ENCODE measurements around the gene IFNAR1.
A peak's percentile ranks its signal among the peaks of the same experiment; 100 is the strongest.

Gene IFNAR1

DNA sequence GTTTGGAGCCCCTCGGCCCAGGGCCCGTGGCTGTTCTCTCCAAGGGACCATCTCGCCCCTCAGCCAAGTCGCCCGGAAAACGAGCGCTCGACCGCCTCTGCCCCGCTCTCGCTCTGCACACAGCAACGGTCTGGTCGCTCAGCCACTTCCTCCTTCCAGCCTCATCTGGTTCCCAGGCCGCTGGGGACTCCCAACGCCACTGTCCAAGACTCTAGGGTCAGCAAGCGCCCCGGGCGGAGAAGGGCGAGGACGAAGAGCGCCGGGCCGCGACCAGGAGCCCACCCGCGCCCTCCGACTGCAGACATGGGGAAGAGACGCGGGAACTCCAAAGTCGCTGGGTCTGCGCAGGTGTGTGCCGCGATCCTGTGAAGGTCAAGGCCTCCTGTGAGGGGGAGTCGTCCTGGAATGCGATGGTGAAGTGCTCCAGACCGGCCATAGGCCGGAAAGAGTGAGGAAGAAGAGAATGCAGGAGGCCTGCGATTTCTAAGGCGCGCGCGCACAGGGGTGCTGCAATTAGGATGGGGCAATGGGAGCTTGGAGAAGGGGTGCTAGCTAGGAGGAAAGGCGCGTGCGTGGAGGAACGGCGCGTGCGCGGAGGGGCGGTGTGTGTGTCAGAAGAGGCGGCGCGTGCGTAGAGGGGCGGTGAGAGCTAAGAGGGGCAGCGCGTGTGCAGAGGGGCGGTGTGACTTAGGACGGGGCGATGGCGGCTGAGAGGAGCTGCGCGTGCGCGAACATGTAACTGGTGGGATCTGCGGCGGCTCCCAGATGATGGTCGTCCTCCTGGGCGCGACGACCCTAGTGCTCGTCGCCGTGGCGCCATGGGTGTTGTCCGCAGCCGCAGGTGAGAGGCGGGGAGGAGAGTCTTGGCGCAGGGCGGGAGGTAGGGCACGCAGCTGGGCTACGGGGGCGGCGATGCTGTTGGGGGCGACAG, at the start of gene IFNAR1:
IFNAR1 (plus strand) TSS at position 680 of the 931 bp plus-strand sequence; CDS start at position 766, 86 bp downstream.
- H3K4me3 ChIP-seq (ENCODE audit: low read depth, low read length): peak within 1 kb of the TSS; percentile 75
- H3K9ac ChIP-seq (ENCODE audit: low read depth, low read length): peak within 1 kb of the TSS; percentile 72
- H3K27ac ChIP-seq (ENCODE audit: low read depth, low read length): peak within 1 kb of the TSS; percentile 94

DNA sequence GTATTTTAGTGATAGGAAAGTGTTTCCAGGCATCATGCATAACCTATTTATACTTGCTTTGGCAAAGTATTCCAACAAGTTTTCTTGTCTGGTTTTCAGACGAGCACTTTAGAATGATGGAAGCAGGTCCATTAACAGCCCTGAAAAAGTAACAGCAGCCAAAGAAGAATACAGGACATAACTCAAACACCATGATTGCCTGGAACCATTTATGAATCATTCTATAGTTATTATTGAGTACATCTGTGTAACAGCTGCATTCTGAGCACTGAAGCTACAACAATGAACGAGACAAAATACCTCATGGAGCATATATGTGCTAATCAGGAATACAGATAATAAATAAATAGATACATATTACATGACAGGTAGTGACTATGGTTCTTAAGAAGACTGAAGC, 46.0 kb upstream of the IFNAR1 start:
- Histone ChIP-seq H3K4me3 (ENCODE audit: low read depth, low read length) (no peak overlapping the region), H3K27ac (ENCODE audit: low read depth, low read length) (no peak overlapping the region), H3K4me1 (ENCODE audit: control insufficient read depth, insufficient read depth, low read length) (no peaks in the 10 kb centered on the region), H3K36me3 (ENCODE audit: control insufficient read depth, insufficient read depth, low read length) (no peaks in the 10 kb centered on the region), H3K9ac (ENCODE audit: low read depth, low read length) (no peak overlapping the region), H3K9me3 (ENCODE audit: control insufficient read depth, insufficient read depth, low read length) (no peaks in the 10 kb centered on the region), H3K27me3 (ENCODE audit: control insufficient read depth, insufficient read depth, low read length) (no peaks in the 10 kb centered on the region)

More for the DNA sequence above, at the start of gene IFNAR1:
- Histone ChIP-seq H3K27me3 (ENCODE audit: control insufficient read depth, insufficient read depth, low read length) (no peaks in the 10 kb centered on the region), H3K36me3 (ENCODE audit: control insufficient read depth, insufficient read depth, low read length) (no peaks in the 10 kb centered on the region), H3K9me3 (ENCODE audit: control insufficient read depth, insufficient read depth, low read length) (no peaks in the 10 kb centered on the region; the same call in 1 of the 2 replicates), H3K4me1 (ENCODE audit: control insufficient read depth, insufficient read depth, low read length) (0 out of 2 replicates have a peak, but pooled peaks cover 4% of the 10 kb centered on the region)

DNA sequence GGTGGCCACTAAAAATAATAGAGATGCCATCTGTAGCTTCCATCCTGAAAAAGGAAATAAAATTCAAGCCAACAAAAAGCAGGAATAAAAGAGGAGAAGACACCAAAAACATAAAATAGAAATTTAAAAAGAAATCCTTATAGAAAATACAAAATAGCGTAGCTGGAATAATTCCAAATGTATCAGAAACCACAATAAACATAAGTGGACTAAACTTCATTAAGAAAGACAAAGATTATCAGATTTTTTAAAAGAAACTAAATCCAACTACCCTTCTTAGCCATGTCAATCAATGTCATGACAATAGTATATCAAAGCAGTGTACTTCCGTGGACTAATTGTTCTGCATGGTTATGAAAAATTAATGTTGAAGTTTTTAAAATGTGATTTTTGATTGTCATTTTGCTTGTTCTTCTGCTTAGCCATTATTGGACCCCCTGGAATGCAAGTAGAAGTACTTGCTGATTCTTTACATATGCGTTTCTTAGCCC, 45.4 kb upstream of the IFNAR1 start:
- Histone ChIP-seq H3K4me1 (ENCODE audit: control insufficient read depth, insufficient read depth, low read length) (no peaks in the 10 kb centered on the region), H3K27ac (ENCODE audit: low read depth, low read length) (no peak overlapping the region), H3K9ac (ENCODE audit: low read depth, low read length) (no peak overlapping the region), H3K9me3 (ENCODE audit: control insufficient read depth, insufficient read depth, low read length) (no peaks in the 10 kb centered on the region), H3K4me3 (ENCODE audit: low read depth, low read length) (no peak overlapping the region), H3K27me3 (ENCODE audit: control insufficient read depth, insufficient read depth, low read length) (no peaks in the 10 kb centered on the region), H3K36me3 (ENCODE audit: control insufficient read depth, insufficient read depth, low read length) (no peaks in the 10 kb centered on the region)

DNA sequence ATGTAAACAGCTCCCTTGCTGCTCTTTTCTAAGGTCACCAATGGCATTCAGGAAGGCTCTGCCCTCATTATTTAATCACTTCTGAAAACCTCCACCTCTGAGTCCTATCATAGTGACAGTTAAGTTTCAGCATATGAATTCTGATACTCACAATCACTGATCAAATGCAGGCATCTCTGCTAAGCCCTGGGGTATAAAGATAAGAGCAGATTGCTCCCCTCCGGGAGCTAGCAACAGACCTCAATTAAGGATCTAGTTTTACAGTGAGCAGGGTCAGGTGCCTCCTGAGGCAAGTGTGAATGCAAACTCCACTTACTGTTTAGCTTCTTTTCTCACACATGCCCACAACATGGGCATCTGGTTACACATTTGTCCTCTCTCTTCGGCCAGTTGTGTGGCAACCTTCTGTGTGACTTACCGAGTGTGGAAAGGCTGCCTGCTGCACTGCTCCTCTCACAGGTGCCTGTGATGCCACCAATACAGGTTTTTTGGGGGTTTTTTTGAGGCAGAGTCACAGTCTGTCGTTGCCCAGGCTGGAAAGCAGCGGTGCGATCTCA, 43.6 kb upstream of the IFNAR1 start:
- H3K27ac ChIP-seq (ENCODE audit: low read depth, low read length): no peak overlapping the region
- H3K4me3 ChIP-seq (ENCODE audit: low read depth, low read length): no peak overlapping the region
- H3K27me3 ChIP-seq (ENCODE audit: control insufficient read depth, insufficient read depth, low read length): no peaks in the 10 kb centered on the region
- H3K9me3 ChIP-seq (ENCODE audit: control insufficient read depth, insufficient read depth, low read length): no peaks in the 10 kb centered on the region
- no peak overlapping the region for H3K9ac ChIP-seq (ENCODE audit: low read depth, low read length)
- no peaks in the 10 kb centered on the region for H3K4me1 ChIP-seq (ENCODE audit: control insufficient read depth, insufficient read depth, low read length)
- H3K36me3 ChIP-seq (ENCODE audit: control insufficient read depth, insufficient read depth, low read length): no peaks in the 10 kb centered on the region

DNA sequence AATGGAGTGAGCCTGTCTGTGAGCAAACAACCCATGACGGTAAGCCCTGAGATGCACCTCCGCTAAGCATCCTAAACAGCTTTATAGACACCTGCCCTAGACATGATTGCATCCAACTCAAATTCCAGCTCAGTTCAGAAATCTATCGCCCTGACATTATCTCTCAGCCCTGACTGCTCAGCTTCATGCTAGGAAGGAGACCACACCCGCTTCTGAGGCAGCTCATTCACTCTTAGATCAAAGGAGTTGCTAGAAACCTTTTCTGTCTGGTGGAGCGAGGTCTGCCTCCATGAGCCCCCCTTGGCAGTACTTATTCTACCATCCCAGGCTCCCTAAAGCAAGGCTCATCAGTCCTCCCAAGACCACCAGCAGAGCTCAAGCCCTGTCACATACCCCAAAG, 41.6 kb upstream of the IFNAR1 start:
- Histone ChIP-seq H3K36me3 (ENCODE audit: control insufficient read depth, insufficient read depth, low read length) (no peaks in the 10 kb centered on the region), H3K9me3 (ENCODE audit: control insufficient read depth, insufficient read depth, low read length) (no peaks in the 10 kb centered on the region), H3K4me3 (ENCODE audit: low read depth, low read length) (no peak overlapping the region)

DNA sequence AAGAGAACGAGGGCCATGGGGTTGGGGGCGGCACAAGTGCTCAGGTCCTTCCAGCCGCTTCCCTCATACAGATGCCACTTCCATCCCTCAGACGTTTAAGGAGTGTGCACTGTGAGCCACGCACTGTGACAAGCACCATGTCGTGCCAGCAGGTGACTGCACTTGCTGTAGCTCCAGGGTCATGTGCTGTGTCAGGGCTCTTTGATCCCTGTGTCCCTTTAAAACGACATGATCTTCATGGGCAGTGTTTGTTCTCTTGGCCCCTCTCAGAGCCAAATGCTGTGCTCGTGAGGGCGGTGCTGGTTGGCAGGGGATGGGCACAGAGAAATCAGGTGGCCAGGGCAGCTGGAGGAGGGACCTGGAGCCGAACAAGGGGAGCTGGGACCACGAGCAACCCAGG, 38.7 kb upstream of the IFNAR1 start:
- H3K4me1 ChIP-seq (ENCODE audit: control insufficient read depth, insufficient read depth, low read length): no peaks in the 10 kb centered on the region
- H3K9me3 ChIP-seq (ENCODE audit: control insufficient read depth, insufficient read depth, low read length): no peaks in the 10 kb centered on the region
- no peak overlapping the region for H3K27ac ChIP-seq (ENCODE audit: low read depth, low read length)
- H3K27me3 ChIP-seq (ENCODE audit: control insufficient read depth, insufficient read depth, low read length): no peaks in the 10 kb centered on the region
- no peak overlapping the region for H3K9ac ChIP-seq (ENCODE audit: low read depth, low read length)
- H3K4me3 ChIP-seq (ENCODE audit: low read depth, low read length): no peak overlapping the region
- no peaks in the 10 kb centered on the region for H3K36me3 ChIP-seq (ENCODE audit: control insufficient read depth, insufficient read depth, low read length)

More for the DNA sequence above, 41.6 kb upstream of the IFNAR1 start:
- Histone ChIP-seq H3K9ac (ENCODE audit: low read depth, low read length) (no peak overlapping the region), H3K27me3 (ENCODE audit: control insufficient read depth, insufficient read depth, low read length) (no peaks in the 10 kb centered on the region), H3K4me1 (ENCODE audit: control insufficient read depth, insufficient read depth, low read length) (no peaks in the 10 kb centered on the region), H3K27ac (ENCODE audit: low read depth, low read length) (no peak overlapping the region)

DNA sequence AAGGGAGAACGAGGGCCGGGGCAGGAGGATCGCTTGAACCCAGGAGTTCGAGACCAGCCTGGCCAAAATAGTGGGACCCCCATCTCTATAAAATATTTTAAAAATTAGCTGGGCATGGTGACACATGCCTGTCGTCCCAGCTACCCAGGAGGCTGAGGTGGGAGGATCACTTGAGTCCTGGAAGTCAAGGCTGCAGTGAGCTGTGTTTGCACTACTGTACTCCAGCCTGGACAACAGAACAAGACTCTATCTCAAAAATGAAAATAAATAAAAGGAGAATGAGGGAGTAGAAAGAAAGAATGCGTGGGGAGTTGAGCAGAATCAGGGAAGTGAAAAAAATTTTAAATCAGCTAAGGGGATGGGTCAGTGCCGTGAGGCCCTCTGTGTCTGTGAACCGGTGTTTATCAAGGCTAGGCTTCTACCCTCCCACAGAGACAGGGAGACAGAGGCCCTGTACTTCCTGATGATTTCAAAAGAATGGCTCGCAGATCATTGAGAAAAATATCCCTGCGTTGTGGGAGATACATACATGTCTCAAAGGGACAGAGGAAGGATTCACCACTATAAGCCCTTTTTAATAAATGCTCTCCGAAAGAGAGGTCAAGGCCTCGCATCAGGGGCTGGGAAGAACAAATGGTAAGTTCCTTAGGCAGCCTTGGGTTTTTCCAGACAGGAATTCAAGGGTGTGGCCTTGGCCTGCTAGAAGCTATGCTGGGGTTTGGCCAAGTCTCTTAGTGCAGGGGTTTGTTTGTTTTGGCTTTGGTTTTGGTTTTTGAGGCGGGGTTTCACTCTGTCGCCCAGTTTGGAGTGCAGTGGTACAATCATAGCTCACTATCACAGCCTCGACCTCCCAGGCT, 37.9 kb upstream of the IFNAR1 start:
- Histone ChIP-seq H3K36me3 (ENCODE audit: control insufficient read depth, insufficient read depth, low read length) (no peaks in the 10 kb centered on the region), H3K27ac (ENCODE audit: low read depth, low read length) (no peak overlapping the region)

DNA sequence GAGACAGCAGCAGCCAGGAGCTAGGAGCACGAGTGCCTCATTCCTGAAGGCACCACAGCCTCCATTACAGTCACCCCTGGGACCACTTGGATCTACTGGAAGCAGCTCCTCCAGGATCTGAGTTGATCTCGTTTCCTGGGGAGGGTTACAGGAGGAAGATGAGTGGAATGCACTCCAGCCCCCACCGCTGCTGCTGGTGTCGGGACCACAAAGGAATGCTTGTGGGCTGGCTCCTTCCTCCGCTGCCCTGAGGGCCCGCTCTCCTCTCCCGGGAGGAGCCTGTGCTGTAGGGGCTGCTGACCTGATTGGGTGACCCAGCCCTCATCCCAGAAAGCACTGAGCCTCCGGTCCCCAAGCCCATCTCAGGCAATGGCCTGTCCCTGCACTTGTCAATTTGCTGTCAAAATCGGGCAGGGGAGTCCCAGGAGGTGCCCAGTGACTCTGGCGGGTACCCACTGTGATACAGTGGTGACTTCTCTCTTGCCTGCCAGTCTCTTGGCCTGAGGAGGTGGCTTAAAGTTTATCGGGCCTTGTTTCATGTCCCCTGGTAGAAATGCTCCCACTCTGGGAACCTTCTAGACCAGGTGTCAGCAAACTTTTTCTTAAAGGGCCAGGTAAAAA, 35.5 kb upstream of the IFNAR1 start:
- Histone ChIP-seq H3K4me1 (ENCODE audit: control insufficient read depth, insufficient read depth, low read length) (no peaks in the 10 kb centered on the region), H3K27ac (ENCODE audit: low read depth, low read length) (no peak overlapping the region), H3K9me3 (ENCODE audit: control insufficient read depth, insufficient read depth, low read length) (no peaks in the 10 kb centered on the region), H3K9ac (ENCODE audit: low read depth, low read length) (no peak overlapping the region), H3K36me3 (ENCODE audit: control insufficient read depth, insufficient read depth, low read length) (no peaks in the 10 kb centered on the region), H3K4me3 (ENCODE audit: low read depth, low read length) (no peak overlapping the region), H3K27me3 (ENCODE audit: control insufficient read depth, insufficient read depth, low read length) (no peaks in the 10 kb centered on the region)

More for the DNA sequence above, 37.9 kb upstream of the IFNAR1 start:
- H3K4me1 ChIP-seq (ENCODE audit: control insufficient read depth, insufficient read depth, low read length): no peaks in the 10 kb centered on the region
- H3K27me3 ChIP-seq (ENCODE audit: control insufficient read depth, insufficient read depth, low read length): no peaks in the 10 kb centered on the region
- H3K9ac ChIP-seq (ENCODE audit: low read depth, low read length): no peak overlapping the region
- no peak overlapping the region for H3K4me3 ChIP-seq (ENCODE audit: low read depth, low read length)
- no peaks in the 10 kb centered on the region for H3K9me3 ChIP-seq (ENCODE audit: control insufficient read depth, insufficient read depth, low read length)

DNA sequence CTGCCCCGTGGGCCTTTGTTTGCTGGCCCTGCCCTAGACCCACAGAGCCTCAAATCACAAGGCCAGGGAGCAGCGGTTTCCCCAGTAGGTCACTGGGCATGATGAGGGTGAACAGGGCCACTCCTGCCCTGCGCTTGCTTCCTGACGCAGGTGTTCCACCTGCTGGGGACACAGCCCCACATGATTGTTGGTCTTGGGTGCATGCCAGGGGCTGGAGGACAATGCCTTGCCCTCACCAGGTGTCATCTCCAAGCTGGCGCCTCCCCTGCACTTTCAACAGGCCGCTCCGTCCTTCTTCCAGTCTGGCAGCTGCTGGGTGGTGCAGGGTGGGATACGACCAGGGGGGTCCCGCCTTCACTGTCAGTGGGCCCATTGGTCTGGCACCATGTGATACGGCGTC, 34.3 kb upstream of the IFNAR1 start:
- Histone ChIP-seq H3K9me3 (ENCODE audit: control insufficient read depth, insufficient read depth, low read length) (no peaks in the 10 kb centered on the region), H3K27ac (ENCODE audit: low read depth, low read length) (no peak overlapping the region), H3K27me3 (ENCODE audit: control insufficient read depth, insufficient read depth, low read length) (no peaks in the 10 kb centered on the region), H3K9ac (ENCODE audit: low read depth, low read length) (no peak overlapping the region), H3K36me3 (ENCODE audit: control insufficient read depth, insufficient read depth, low read length) (no peaks in the 10 kb centered on the region), H3K4me1 (ENCODE audit: control insufficient read depth, insufficient read depth, low read length) (no peaks in the 10 kb centered on the region), H3K4me3 (ENCODE audit: low read depth, low read length) (no peak overlapping the region)

DNA sequence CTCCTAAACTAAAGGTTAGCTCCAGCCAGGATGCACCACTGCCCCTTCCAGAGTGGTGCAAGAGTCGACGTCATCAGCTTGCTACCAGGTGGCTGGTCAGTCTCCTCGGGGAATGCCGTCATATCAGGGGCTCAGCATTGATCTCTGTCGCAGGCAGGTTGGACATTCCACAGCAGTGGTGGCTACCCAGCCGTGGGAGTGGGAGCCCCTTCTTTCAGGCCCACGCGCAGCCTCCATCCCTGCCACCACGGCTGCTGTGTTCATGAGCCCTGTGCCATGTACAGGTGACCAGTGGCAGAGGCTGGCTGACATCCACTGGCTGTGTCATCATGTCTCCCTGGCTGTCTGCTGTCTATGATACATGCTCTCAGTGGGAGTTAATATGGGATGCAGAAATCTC, 33.1 kb upstream of the IFNAR1 start:
- H3K36me3 ChIP-seq (ENCODE audit: control insufficient read depth, insufficient read depth, low read length): no peaks in the 10 kb centered on the region
- H3K9ac ChIP-seq (ENCODE audit: low read depth, low read length): no peak overlapping the region
- no peaks in the 10 kb centered on the region for H3K27me3 ChIP-seq (ENCODE audit: control insufficient read depth, insufficient read depth, low read length)
- no peak overlapping the region for H3K27ac ChIP-seq (ENCODE audit: low read depth, low read length)
- H3K4me3 ChIP-seq (ENCODE audit: low read depth, low read length): no peak overlapping the region
- no peaks in the 10 kb centered on the region for H3K4me1 ChIP-seq (ENCODE audit: control insufficient read depth, insufficient read depth, low read length)
- no peaks in the 10 kb centered on the region for H3K9me3 ChIP-seq (ENCODE audit: control insufficient read depth, insufficient read depth, low read length)

Data from HUES48 (cell line).